GM19351 (cell line): ENCODE results near the gene CNOT9.

Source experiments
- ATAC-seq: cut with Tn5 transposase; IDR thresholded peaks from one replicate; pipeline ENCODE4 v1.9.1; 2021; ENCODE audit warnings: mild to moderate bottlenecking, moderate library complexity; ENCODE audit not compliant: unreplicated experiment

CNOT9 gene

GRCh38 chr2:218577482-218578220 is 9.0 kb downstream of the CNOT9 start:
- no peak for ATAC-seq

DNA sequence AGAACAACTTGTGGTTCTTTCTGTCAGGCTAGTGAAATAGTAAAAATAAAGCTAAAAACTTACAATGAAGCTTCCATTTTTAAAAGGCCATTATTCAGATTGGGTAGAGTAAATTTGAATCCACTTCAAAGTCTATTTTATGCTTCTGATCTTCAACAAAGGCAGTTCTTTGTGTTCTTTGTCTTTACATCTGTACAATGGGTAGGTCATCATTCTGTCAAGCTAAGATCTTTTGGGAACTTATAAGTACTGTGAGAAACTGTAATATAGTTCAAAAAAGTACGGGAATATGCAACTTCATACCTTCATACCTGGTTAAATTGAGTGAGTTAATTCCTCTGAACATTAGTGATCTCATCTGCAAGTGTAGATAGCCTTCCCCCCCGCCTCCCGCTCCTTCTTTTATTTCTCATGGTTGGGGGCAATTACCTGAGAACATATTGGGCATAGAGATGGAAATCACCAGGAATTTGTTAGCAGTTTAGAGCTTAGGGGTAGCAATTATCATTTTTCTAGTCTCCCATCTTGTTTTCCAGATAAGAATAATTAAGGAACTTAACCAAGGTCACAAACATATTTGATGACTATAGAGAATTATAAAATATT is 9.7 kb downstream of the CNOT9 start:
- no peak for ATAC-seq

- peak; percentile 94 for ATAC-seq
Measured at GRCh38 chr2:218582076-218582475, 13.4 kb downstream of the CNOT9 start.

DNA sequence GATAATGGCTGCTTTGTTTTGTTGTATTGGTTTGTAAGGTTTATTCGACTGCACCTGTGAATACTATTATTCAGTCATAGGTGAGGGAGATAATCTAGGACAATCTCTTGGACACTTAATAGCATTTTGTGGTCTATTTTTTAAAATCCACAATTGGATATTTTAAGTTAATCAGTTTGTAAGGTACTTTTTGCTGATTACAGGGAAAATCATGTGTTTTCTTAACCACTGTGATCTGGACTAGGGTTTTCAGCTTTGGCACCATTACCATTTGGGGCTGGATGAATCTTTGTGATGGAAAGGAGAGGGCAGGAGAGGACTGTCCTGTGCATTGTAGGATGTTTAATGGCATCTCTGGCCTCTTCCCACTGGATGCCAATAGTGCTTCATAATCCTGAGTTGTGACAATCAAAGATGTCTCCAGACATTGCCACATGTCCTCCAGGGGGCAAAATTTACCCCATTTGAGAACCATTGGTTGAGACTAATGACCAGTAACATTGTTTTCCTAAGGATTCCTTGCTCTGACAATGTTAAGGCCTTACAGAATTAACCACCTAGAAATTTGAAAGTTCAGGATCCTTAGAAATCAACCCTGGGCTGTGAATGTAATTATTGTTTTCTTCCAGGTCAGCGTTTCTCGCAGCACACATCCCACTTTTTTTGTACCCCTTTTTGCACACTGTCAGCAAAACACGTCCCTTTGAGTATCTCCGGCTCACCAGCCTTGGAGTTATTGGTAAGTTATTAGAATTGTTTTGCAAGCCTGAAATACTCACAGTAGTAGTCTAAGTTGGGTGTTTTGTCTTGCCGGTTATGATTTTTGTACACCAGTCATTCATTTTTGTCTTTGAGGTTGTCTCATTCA is 15.6 kb downstream of the CNOT9 start:
- ATAC-seq: no peak

- no peak for ATAC-seq
Measured at GRCh38 chr2:218585541-218585940, 16.9 kb downstream of the CNOT9 start.

DNA sequence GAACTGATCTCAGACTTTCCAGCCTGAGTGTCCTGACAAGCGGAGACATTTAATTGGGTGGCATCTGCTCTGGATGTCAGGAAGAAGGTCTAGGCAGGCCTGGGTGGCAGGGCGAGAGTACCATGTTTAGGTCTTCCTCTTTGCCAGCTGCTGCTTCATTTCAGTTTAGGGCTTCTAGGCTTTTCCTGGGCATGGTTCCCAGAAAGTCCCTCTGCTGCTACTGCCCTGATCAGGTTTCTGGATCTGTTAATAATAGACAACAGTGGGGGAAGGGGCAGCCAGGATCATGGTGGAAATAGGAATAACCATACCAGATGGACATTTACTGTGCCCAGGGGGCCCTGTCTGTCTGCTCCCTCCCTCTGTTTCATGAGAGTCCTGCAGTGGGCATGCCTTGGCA is 36.8 kb downstream of the CNOT9 start:
- no peak for ATAC-seq

- ATAC-seq: no peak
Measured at GRCh38 chr2:218607436-218608115, 38.9 kb downstream of the CNOT9 start, which contains the start of gene PLCD4. Gene PLCD4 (plus strand): TSS chr2:218607899. CDS start chr2:218615740, 7,841 bp downstream.

- no peak for ATAC-seq
Measured at GRCh38 chr2:218615868-218616315, 47.3 kb downstream of the CNOT9 start.

DNA sequence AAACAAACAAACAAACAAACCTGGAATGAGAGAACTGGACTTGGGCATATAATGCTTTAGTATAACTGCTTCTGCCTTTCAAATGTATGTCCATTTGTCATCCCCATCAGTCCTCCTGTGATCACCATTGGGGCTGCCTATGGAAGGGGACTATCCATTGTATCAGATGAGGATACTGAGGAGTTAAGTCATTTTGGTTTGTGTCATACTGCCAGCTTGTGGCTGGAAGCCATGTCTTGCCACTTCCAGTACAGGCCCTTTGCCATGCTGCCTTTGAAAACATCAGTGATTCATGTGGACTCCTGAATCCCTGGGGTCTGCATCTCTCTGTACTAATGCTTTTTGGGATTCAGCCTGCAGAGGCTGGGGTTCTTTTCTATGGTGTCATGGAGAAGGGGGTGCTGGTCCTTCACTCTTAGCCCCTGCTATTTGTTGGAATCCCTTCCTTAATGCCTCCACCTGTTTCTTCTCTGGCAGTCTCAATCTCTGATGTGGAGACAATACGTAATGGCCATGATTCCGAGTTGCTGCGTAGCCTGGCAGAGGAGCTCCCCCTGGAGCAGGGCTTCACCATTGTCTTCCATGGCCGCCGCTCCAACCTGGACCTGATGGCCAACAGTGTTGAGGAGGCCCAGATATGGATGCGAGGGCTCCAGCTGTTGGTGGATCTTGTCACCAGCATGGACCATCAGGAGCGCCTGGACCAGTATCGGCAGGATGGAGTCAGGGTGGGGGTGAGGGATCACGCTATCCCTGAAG is 49.6 kb downstream of the CNOT9 start:
- no peak for ATAC-seq

- ATAC-seq: no peak
Measured at GRCh38 chr2:218621007-218621406, 52.4 kb downstream of the CNOT9 start.

DNA sequence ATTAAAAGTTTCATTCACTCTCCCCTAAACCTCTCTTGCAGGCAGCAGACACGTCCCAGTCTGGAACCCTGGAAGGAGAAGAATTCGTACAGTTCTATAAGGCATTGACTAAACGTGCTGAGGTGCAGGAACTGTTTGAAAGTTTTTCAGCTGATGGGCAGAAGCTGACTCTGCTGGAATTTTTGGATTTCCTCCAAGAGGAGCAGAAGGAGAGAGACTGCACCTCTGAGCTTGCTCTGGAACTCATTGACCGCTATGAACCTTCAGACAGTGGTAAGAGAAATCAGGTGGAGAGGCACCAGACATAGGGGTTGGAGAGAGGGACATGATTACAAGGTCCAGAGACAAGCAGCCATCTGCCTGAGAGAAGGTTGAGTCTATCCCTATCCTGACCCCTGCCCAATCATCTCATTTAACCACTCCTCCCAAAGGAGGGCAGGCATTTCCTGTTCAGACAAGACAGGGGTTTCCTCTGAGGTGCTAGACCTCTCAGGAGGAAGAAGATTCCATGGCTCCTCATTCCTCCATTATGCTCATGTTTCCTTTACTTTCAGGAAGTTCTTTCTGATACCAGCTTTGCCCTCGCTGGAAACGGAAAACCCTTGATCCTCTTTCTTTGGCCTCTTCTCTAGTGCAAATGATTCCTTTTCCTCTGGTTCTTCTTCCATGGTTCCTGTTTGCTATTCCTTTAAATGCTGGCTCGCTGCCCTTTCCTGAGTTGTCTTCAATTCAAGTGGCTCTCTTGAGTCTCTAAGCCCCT is 54.1 kb downstream of the CNOT9 start:
- no peak for ATAC-seq

DNA sequence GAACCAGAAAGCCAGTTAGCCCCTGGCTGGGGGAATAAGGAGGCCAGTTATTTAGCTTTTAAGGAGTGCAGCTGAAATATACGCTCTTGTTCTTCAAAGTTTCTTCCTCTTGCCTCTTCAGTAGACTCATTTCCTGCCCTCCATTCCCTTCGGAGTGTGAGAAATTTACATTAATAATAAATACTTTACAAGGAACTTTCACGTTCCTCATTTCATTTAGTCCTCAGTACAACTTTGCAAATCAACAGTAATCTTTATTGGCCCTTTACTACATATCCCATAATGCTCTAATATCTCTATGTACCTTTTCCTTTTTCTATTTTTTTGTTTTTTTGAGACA is 54.7 kb downstream of the CNOT9 start:
- no peak for ATAC-seq

GRCh38 chr2:218626369-218626768 is 57.7 kb downstream of the CNOT9 start:
- ATAC-seq: no peak

DNA sequence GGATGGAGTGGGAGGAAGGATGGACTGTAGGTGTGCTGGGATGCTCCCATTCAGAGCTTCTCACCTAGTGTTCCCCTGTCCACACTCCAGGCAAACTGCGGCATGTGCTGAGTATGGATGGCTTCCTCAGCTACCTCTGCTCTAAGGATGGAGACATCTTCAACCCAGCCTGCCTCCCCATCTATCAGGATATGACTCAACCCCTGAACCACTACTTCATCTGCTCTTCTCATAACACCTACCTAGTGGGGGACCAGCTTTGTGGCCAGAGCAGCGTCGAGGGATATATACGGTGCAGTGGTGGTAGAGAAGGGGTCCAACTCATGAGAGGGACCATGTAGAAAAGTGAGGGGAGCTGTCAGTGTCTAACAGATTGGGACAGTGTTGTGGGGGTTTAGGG is 59.3 kb downstream of the CNOT9 start:
- no peak for ATAC-seq

DNA sequence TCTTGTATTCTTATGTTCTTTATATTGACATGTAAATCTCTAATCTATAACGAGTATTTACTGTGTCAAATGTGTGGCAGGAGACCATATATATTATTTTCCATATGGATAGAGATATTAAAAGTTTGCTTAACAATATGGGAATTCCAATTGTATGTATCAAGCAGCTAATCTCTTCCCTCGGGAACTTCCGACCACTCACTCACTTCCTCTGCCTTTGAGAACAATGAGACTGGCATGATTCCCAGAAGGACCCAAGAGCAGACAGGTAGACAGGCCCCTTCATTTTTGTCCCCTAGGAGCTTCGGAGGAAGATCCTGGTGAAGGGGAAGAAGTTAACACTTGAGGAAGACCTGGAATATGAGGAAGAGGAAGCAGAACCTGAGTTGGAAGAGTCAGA is 63.2 kb downstream of the CNOT9 start:
- ATAC-seq: no peak

DNA sequence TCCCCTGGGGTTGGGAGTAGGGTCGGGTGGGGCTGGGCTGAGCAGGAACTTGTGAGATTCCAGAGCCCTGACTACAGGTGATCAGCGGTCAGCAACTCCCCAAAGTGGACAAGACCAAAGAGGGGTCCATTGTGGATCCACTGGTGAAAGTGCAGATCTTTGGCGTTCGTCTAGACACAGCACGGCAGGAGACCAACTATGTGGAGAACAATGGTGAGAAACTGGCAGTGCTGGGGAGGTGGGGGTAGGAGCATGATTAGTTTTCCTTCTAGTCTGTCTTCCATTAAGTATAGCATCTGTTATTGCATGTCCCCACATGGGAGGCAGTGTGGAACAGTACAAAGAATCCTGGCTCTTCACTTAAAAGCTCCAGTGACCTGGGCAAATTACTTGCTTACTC is 67.1 kb downstream of the CNOT9 start:
- ATAC-seq: no peak

DNA sequence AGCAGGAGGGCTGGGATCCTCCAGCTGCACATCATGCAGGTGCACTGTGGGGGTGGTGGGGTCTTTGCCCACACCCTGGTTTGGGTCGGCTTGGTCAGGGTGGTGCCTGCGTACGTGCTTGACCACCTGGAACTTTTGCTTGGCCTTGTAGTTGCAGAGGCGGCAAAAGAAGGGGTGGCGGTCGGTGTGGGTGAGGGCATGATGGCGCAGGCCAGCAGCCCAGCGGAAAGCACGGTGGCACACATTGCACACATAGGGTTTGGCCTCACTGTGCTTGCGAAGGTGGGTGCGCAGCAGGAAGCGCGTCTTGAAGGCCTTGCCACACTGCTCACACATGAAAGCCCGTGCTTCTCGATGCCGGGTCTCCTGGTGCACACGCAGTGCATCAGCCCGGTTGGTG is 69.7 kb downstream of the CNOT9 start:
- ATAC-seq: no peak

GRCh38 chr2:218642121-218642656 is 73.5 kb downstream of the CNOT9 start:
- ATAC-seq: no peak

DNA sequence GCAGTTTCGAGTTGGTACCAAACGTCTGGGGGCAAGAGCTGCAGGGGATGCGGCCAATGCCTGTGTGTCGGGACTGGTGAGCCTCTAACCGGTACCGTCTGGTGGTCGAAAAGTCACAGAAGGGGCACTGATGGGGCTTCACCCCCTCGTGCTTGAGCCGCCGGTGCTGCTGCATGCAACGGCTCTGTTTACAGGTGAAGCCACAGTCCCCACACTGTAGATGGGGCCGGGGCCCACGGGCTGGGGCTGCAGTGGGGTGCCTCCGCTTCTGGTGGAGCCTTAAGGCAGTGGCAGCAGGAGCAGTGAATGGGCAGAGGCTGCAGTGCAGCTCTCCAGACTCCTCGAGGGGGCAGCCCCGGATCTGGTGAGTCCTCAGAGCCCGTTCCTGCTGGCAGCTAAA is 74.1 kb downstream of the CNOT9 start:
- ATAC-seq: no peak
